Transverse colon (tissue), 4 donors: ENCODE measurements around the gene PRDM1. TPM values are rescaled to one million over a fixed set of nuclear protein-coding genes. Genes with fewer than 3 reads are reported as not detected.

Experiments
- DNase-seq: peaks from one replicate; pipeline ENCODE4 v3.0.0-alpha.2; 2019
- H3K27ac ChIP-seq, 4 donors: fragments of 200-600 bp; sonication (generic); 2 replicates each; pipeline ENCODE4 v1.5.1; 2016 to 2018; ENCODE audit warnings: inconsistent platforms in 4 of 4
- H3K27me3 ChIP-seq: fragments of 200-600 bp; sonication (generic); 2 replicates; pipeline ENCODE4 v1.5.1; 2017; ENCODE audit warnings: inconsistent platforms
- H3K36me3 ChIP-seq, 4 donors: fragments of 200-600 bp; sonication (generic); 2 replicates each; pipeline ENCODE4 v1.5.1; 2017 to 2019; ENCODE audit warnings: inconsistent platforms in 4 of 4
- H3K4me1 ChIP-seq, 4 donors: fragments of 200-600 bp; sonication (generic); 2 replicates each; pipeline ENCODE4 v1.5.1; 2017 to 2020; ENCODE audit warnings: inconsistent platforms in 4 of 4
- H3K4me3 ChIP-seq, 4 donors: fragments of 200-600 bp; sonication (generic); 1 replicate in 1 of 4; 2 replicates in 3 of 4; pipeline versions ENCODE4 v1.5.1 to v1.6.1; 2017 to 2019; ENCODE audit warnings: inconsistent platforms in 4 of 4
- H3K9me3 ChIP-seq, 2 donors: fragments of 200-600 bp; sonication (generic); 2 replicates each; pipeline ENCODE4 v1.5.1; 2017 to 2019; ENCODE audit warnings: inconsistent platforms in 2 of 2
- CTCF ChIP-seq, 5 experiments: fragments of 200-600 bp in 3 of 5; fragments of 450-650 bp in 2 of 5; sonication (generic) in 3 of 5; IDR thresholded peaks; 1 replicate in 2 of 5; 2 replicates in 3 of 5; pipeline ENCODE4 v1.5.1; 2016 to 2017; ENCODE audit warnings: antibody characterized with exemption in 5 of 5, inconsistent platforms in 3 of 5, mild to moderate bottlenecking in 2 of 5, moderate library complexity in 1 of 5
- EP300 ChIP-seq: sonication (generic); formaldehyde crosslinking; IDR thresholded peaks from one replicate; pipeline ENCODE4 v1.6.1; 2017; ENCODE audit warnings: antibody characterized with exemption, low read depth
- POLR2A ChIP-seq: fragments of 450-650 bp; IDR thresholded peaks from one replicate; pipeline ENCODE4 v1.6.1; 2016; ENCODE audit warnings: antibody characterized with exemption, mild to moderate bottlenecking, moderate library complexity
- POLR2AphosphoS5 ChIP-seq, 3 donors: sonication (generic); formaldehyde crosslinking; IDR thresholded peaks; one replicate each; pipeline ENCODE4 v1.6.1; 2016; ENCODE audit warnings: antibody characterized with exemption in 3 of 3
- WGBS, 2 donors: methylation state at CpG; one replicate each; pipeline ENCODE4 v1.1.5; 2018; ENCODE audit warnings: low coverage in 1 of 2; 5-methylcytosine and 5-hydroxymethylcytosine counted together
- in situ Hi-C, 4 donors: fragments of 200-750 bp; cut with MboI; loops; one replicate each; pipeline versions ENCODE4 v1.15.0 to v1.15.1; 2017; ENCODE audit warnings: low sequenced_read_pairs in 3 of 4, low pct_ligation_motif_present in 1 of 4, low pct_unique_long_range_greater_than_20kb in 1 of 4
- intact Hi-C: fragments of 100-400 bp; cut with DNase I; formaldehyde crosslinking; loops from one replicate; pipeline ENCODE4 v1.15.1; 2023; ENCODE audit warnings: low total_unique reads
- total RNA-seq, 4 donors: library from RNA; depleted of rRNA; stranded (reverse); fragments of >200 nt; gene quantifications; one replicate each; pipeline ENCODE4 v1.1.0, GENCODE V29; 2016

Gene PRDM1
- total RNA-seq, 4 donors from 2014 or later, result 2.4 to 32.4 (median 18.6) TPM

- in situ Hi-C loops, result no loop called here
- Histone ChIP-seq H3K27me3 (no peaks in the 10 kb centered on the region), H3K9me3 (no peaks in the 10 kb centered on the region), H3K36me3 (no peaks in the 10 kb centered on the region), H3K27ac (no peak overlapping the region), H3K4me1 (peaks cover 0 to 2% (median under 1%) of the 10 kb centered on the region in 4 donors), H3K4me3 (no peak overlapping the region)
- TF ChIP-seq EP300 (no peak), POLR2A (no peak), POLR2AphosphoS5 (IDR thresholded peaks at IDR 0.05) (no peak), CTCF (IDR thresholded peaks at IDR 0.05) (no peak)
- intact Hi-C loops, result no loop called here
- 95 to 97% methylated on average over 4 to 6 of the region's 6 CpGs for WGBS, 2 donors
- no peak for DNase-seq
Observed at GRCh38 chr6:106120406-106120805, 34.3 kb downstream of the PRDM1 start.

GRCh38 chr6:106122306-106122918 is 36.3 kb downstream of the PRDM1 start:
- in situ Hi-C loops (no loop called here), intact Hi-C loops (no loop called here)
- H3K27me3 ChIP-seq, result no peaks in the 10 kb centered on the region
- TF ChIP-seq POLR2AphosphoS5 (IDR thresholded peaks at IDR 0.05), result no peak
- no peak for TF ChIP-seq CTCF (IDR thresholded peaks at IDR 0.05)
- no peak for TF ChIP-seq EP300
- TF ChIP-seq POLR2A, result no peak
- peaks cover 0 to 13% (median 7%) of the 10 kb centered on the region in 4 donors for H3K4me1 ChIP-seq
- no peak overlapping the region for H3K4me3 ChIP-seq
- DNase-seq, result no peak
- H3K27ac ChIP-seq, result no peak overlapping the region
- H3K9me3 ChIP-seq, result no peaks in the 10 kb centered on the region
- H3K36me3 ChIP-seq, result no peaks in the 10 kb centered on the region
- WGBS, 2 donors, result 80% methylated on average over 4 to 6 of the region's 6 CpGs

GRCh38 chr6:106122938-106123656 is 37.0 kb downstream of the PRDM1 start:
- H3K27me3 ChIP-seq, result no peaks in the 10 kb centered on the region
- intact Hi-C loops (no loop called here), in situ Hi-C loops (no loop called here)
- TF ChIP-seq EP300 (no peak), POLR2AphosphoS5 (IDR thresholded peaks at IDR 0.05) (no peak), POLR2A (no peak), CTCF (IDR thresholded peaks at IDR 0.05) (no peak)
- H3K9me3 ChIP-seq, result no peaks in the 10 kb centered on the region
- no peak overlapping the region for H3K4me3 ChIP-seq
- DNase-seq, result no peak
- no peaks in the 10 kb centered on the region for H3K36me3 ChIP-seq
- H3K4me1 ChIP-seq, result peaks cover 0 to 13% (median 7%) of the 10 kb centered on the region in 4 donors
- WGBS, 2 donors, result 83 to 89% methylated on average over 6 of the region's 6 CpGs
- no peak overlapping the region for H3K27ac ChIP-seq

- peaks cover 0 to 17% (median 7%) of the 10 kb centered on the region in 4 donors for H3K4me1 ChIP-seq
- no peaks in the 10 kb centered on the region for H3K36me3 ChIP-seq
- H3K9me3 ChIP-seq, result no peaks in the 10 kb centered on the region
- DNase-seq, result no peak
- 76 to 79% methylated on average over 4 of the region's 4 CpGs for WGBS, 2 donors
- intact Hi-C loops, result no loop called here
- in situ Hi-C loops, result no loop called here
- no peak overlapping the region for H3K27ac ChIP-seq
- H3K4me3 ChIP-seq, result no peak overlapping the region
- no peaks in the 10 kb centered on the region for H3K27me3 ChIP-seq
- no peak for TF ChIP-seq EP300
- TF ChIP-seq CTCF (IDR thresholded peaks at IDR 0.05), result no peak
- no peak for TF ChIP-seq POLR2A
- no peak for TF ChIP-seq POLR2AphosphoS5 (IDR thresholded peaks at IDR 0.05)
Observed at GRCh38 chr6:106124015-106124414, 37.9 kb downstream of the PRDM1 start.
